Measurements from ENCODE around the gene PRTN3.

DNA sequence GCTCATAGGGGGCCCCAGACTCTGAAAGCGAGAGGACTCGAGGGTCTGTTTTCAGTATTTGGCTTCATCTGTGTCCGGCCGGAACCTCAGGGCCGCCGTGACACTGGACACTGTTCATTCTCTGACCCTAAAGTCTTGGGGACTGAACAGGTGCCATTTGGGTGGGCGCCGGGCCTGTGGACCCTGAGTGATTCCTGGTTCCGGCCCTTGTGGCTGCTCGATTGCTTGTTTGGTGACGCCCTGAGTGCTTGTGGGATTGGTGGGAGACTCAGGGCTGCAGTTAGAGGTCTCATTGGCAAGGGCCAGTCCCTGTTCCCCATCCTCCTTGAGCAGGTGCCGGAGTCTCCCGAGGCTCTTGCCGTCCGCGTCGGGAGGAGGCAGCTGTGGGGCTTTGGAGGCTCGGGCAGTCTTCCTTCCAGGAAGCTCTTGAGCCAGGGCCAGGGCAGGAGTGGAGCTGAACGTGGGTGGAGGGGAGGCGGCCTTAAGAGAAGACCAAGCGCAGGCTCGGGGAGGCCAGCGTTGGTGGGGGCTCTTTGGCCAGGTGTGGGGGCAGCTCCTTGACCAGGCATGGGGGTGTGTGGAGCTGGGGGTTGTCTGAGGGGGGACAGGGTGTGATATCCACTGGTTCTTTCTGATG is 38.8 kb upstream of the PRTN3 start:
- TF ChIP-seq, protein P1, sequence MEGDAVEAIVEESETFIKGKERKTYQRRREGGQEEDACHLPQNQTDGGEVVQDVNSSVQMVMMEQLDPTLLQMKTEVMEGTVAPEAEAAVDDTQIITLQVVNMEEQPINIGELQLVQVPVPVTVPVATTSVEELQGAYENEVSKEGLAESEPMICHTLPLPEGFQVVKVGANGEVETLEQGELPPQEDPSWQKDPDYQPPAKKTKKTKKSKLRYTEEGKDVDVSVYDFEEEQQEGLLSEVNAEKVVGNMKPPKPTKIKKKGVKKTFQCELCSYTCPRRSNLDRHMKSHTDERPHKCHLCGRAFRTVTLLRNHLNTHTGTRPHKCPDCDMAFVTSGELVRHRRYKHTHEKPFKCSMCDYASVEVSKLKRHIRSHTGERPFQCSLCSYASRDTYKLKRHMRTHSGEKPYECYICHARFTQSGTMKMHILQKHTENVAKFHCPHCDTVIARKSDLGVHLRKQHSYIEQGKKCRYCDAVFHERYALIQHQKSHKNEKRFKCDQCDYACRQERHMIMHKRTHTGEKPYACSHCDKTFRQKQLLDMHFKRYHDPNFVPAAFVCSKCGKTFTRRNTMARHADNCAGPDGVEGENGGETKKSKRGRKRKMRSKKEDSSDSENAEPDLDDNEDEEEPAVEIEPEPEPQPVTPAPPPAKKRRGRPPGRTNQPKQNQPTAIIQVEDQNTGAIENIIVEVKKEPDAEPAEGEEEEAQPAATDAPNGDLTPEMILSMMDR (conservative IDR thresholded peaks at IDR 0.05) = no peak
- no peak for TF ChIP-seq ZFX (IDR thresholded peaks at IDR 0.05)

Measured in C4-2B (cell line).